DND-41 (cell line): ENCODE data around the gene PDE4D.
"Not testable (repeated sequence)": the region's sequence is repeated elsewhere in the genome, so short reads cannot be mapped to it uniquely, and the experiment has no call there.

Source experiments
- CTCF ChIP-seq: IDR thresholded peaks from 2 replicates; pipeline ENCODE4 v1.5.1; 2012; ENCODE audit warnings: borderline replicate concordance, low read length, moderate library complexity, mild to moderate bottlenecking; ENCODE audit not compliant: poor library complexity, severe bottlenecking; ENCODE audit errors: extremely low read depth
- EZH2 ChIP-seq: IDR thresholded peaks from 3 replicates; pipeline ENCODE4 v1.6.1; 2012; ENCODE audit warnings: borderline replicate concordance, low read depth, mild to moderate bottlenecking, moderate library complexity, low read length, inconsistent platforms; ENCODE audit not compliant: severe bottlenecking

- not testable (repeated sequence) for TF ChIP-seq CTCF, EZH2
Measured at GRCh38 chr5:59394956-59395355, 498.6 kb downstream of the PDE4D start.
